Astrocyte (in vitro differentiated cells and primary cell): ENCODE results near the gene NFKB1.

Experiments used
- EZH2 ChIP-seq: IDR thresholded peaks from 2 replicates; pipeline ENCODE4 v1.6.1; 2012; ENCODE audit warnings: mild to moderate bottlenecking, low read length, inconsistent platforms; ENCODE audit not compliant: insufficient read depth
- TF ChIP-seq, protein P1 (sequence below): IDR thresholded peaks from 2 replicates; pipeline ENCODE4 v1.5.1; 2011; ENCODE audit warnings: low read depth, mild to moderate bottlenecking, inconsistent platforms, low read length, moderate library complexity; ENCODE audit not compliant: insufficient read depth

DNA sequence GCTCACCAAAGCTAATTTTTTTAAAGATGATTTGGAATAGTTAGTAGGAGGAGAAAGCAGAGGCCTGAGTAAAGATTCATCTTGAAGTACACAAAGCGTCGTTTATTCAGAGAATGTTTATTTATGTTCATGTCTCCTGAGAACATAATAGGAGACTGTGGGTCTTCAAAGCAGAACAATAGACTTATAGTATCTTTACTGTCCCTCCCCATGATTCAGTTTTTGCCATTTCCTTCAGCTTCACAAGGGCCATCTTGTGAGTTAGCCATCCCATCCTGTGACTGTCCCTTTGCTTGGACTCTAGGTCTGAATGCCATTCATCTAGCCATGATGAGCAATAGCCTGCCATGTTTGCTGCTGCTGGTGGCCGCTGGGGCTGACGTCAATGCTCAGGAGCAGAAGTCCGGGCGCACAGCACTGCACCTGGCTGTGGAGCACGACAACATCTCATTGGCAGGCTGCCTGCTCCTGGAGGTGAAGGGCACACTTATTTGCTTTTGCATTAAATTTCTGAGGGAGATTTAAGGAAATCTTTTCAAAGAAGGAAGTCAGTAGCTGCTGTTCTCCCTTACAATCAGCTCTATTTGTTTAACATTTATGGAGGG is 105.8 kb downstream of the NFKB1 start:
- TF ChIP-seq, protein P1, sequence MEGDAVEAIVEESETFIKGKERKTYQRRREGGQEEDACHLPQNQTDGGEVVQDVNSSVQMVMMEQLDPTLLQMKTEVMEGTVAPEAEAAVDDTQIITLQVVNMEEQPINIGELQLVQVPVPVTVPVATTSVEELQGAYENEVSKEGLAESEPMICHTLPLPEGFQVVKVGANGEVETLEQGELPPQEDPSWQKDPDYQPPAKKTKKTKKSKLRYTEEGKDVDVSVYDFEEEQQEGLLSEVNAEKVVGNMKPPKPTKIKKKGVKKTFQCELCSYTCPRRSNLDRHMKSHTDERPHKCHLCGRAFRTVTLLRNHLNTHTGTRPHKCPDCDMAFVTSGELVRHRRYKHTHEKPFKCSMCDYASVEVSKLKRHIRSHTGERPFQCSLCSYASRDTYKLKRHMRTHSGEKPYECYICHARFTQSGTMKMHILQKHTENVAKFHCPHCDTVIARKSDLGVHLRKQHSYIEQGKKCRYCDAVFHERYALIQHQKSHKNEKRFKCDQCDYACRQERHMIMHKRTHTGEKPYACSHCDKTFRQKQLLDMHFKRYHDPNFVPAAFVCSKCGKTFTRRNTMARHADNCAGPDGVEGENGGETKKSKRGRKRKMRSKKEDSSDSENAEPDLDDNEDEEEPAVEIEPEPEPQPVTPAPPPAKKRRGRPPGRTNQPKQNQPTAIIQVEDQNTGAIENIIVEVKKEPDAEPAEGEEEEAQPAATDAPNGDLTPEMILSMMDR = no peak
- TF ChIP-seq EZH2 = no peak
